MM.1S (cell line): ENCODE data around the gene RCE1.

Experiments used
- DNase-seq: peaks from one replicate; pipeline ENCODE4 v3.0.0-alpha.2; 2015
- H2AFZ ChIP-seq: fragments of 300-600 bp; sonication (generic); 2 replicates; pipeline ENCODE4 v1.6.0; 2016; ENCODE audit warnings: antibody characterized with exemption, low read length
- H3F3A ChIP-seq: fragments of 300-600 bp; sonication (generic); 2 replicates; pipeline ENCODE4 v1.6.1; 2016; ENCODE audit warnings: mild to moderate bottlenecking, antibody characterized with exemption, low read length, moderate library complexity, mixed read lengths; ENCODE audit not compliant: insufficient read depth
- H3K27ac ChIP-seq: fragments of 300-600 bp; sonication (generic); 2 replicates; pipeline ENCODE4 v1.5.1; 2016; ENCODE audit warnings: mild to moderate bottlenecking, low read length
- H3K27me3 ChIP-seq: fragments of 300-600 bp; sonication (generic); replicated peaks from 2 replicates; pipeline ENCODE4 v1.6.0; 2016; ENCODE audit warnings: low read length; ENCODE audit not compliant: insufficient read depth
- H3K36me3 ChIP-seq: fragments of 300-600 bp; sonication (generic); replicated peaks from 2 replicates; pipeline ENCODE4 v1.6.1; 2016; ENCODE audit warnings: mild to moderate bottlenecking, low read length, mixed read lengths; ENCODE audit not compliant: insufficient read depth
- H3K4me1 ChIP-seq: fragments of 300-600 bp; sonication (generic); 2 replicates; pipeline ENCODE4 v1.6.1; 2016; ENCODE audit warnings: low read length, mixed read lengths
- H3K4me2 ChIP-seq: fragments of 300-600 bp; sonication (generic); 2 replicates; pipeline ENCODE4 v1.6.0; 2016; ENCODE audit warnings: low read depth, low read length
- H3K4me3 ChIP-seq: fragments of 300-600 bp; sonication (generic); 2 replicates; pipeline ENCODE4 v1.5.1; 2016; ENCODE audit warnings: low read length, mixed read lengths
- H3K79me2 ChIP-seq: fragments of 300-600 bp; sonication (generic); 2 replicates; pipeline ENCODE4 v1.6.1; 2016; ENCODE audit warnings: mixed run types, low read length, mixed read lengths
- H3K9ac ChIP-seq: fragments of 300-600 bp; sonication (generic); 2 replicates; pipeline ENCODE4 v1.6.1; 2016; ENCODE audit warnings: low read length, mixed read lengths
- H3K9me2 ChIP-seq: fragments of 300-600 bp; sonication (generic); replicated peaks from 2 replicates; pipeline ENCODE4 v1.6.1; 2016; ENCODE audit warnings: mild to moderate bottlenecking, low read length, mixed read lengths; ENCODE audit not compliant: insufficient read depth
- H3K9me3 ChIP-seq: fragments of 300-600 bp; sonication (generic); replicated peaks from 2 replicates; pipeline ENCODE4 v1.6.1; 2016; ENCODE audit warnings: mild to moderate bottlenecking, low read length, mixed read lengths; ENCODE audit not compliant: insufficient read depth
- H4K20me1 ChIP-seq: fragments of 300-600 bp; sonication (generic); 2 replicates; pipeline ENCODE4 v1.6.1; 2016; ENCODE audit warnings: mild to moderate bottlenecking, low read length, moderate library complexity, mixed read lengths; ENCODE audit not compliant: insufficient read depth
- EZH2 ChIP-seq: fragments of 300-600 bp; sonication (generic); optimal IDR thresholded peaks from 2 replicates; pipeline ENCODE3; 2017; ENCODE audit warnings: low read depth, mild to moderate bottlenecking, antibody characterized with exemption, low read length, mixed read lengths
- EZH2phosphoT487 ChIP-seq: fragments of 300-600 bp; sonication (generic); IDR thresholded peaks from 2 replicates; pipeline ENCODE4 v1.6.1; 2018; ENCODE audit warnings: antibody characterized with exemption, low read length
- TF ChIP-seq, protein P1 (sequence below): fragments of 300-600 bp; sonication (generic); IDR thresholded peaks from 2 replicates; pipeline ENCODE4 v1.5.1; 2016; ENCODE audit warnings: antibody characterized with exemption, low read length, mixed read lengths

RCE1 gene

DNA sequence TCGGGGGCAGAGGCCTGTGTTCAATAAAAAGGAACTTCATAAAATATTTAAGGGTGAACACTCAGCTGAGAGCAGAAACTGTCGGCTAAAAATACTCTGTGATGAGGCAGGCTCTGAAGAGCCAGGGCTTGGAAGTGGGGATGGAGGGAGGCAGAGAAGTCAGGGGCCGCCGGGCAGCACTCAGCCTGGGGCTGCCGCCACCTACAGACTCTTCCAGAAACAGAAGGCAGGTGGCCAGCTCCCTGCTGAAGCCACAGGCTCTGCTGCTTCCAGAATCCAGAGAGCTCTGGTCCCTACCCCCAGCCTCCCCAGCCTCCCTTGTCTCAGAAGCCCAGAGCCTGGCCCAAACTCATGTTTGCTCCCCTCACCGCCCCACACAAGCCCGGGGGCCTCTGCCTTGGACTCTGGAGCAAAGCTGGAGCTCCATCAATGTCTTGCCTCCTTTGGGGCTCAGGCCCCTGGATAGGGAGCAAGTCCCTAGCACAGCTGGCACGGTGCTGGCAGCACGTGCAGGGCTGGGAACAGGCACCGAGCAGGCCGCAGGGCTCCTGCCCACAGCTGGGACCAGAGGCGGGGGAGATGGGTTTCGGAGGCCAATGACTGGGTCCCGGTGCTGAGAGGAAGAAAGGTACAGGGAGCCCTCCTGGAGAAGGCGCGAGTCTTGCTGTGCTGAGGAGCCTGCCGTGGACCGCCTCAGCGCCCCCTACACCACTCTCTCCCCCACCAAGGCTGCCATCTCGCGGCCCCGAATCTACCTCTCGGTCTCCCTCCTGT, 21.9 kb downstream of the RCE1 start:
- no peak for DNase-seq
- Histone ChIP-seq H3K36me3 (no peaks in the 10 kb centered on the region), H3K4me3 (peak overlapping the region; percentile 39), H2AFZ (peak overlapping the region; percentile 60), H3F3A (peaks cover 15% of the 10 kb centered on the region), H3K79me2 (no peaks in the 10 kb centered on the region), H3K9me3 (no peaks in the 10 kb centered on the region), H3K9ac (peak overlapping the region; percentile 20; the same call in 1 of the 2 replicates), H3K27me3 (peaks cover 7% of the 10 kb centered on the region; the same call in 1 of the 2 replicates), H3K27ac (peak overlapping the region; percentile 35; the same call in 1 of the 2 replicates), H3K4me2 (peak overlapping the region; percentile 92), H3K9me2 (no peaks in the 10 kb centered on the region), H3K4me1 (peaks cover 33% of the 10 kb centered on the region), H4K20me1 (no peaks in the 10 kb centered on the region)
- no peak for TF ChIP-seq EZH2phosphoT487
- TF ChIP-seq, protein P1, sequence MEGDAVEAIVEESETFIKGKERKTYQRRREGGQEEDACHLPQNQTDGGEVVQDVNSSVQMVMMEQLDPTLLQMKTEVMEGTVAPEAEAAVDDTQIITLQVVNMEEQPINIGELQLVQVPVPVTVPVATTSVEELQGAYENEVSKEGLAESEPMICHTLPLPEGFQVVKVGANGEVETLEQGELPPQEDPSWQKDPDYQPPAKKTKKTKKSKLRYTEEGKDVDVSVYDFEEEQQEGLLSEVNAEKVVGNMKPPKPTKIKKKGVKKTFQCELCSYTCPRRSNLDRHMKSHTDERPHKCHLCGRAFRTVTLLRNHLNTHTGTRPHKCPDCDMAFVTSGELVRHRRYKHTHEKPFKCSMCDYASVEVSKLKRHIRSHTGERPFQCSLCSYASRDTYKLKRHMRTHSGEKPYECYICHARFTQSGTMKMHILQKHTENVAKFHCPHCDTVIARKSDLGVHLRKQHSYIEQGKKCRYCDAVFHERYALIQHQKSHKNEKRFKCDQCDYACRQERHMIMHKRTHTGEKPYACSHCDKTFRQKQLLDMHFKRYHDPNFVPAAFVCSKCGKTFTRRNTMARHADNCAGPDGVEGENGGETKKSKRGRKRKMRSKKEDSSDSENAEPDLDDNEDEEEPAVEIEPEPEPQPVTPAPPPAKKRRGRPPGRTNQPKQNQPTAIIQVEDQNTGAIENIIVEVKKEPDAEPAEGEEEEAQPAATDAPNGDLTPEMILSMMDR, result peak; percentile 30

DNA sequence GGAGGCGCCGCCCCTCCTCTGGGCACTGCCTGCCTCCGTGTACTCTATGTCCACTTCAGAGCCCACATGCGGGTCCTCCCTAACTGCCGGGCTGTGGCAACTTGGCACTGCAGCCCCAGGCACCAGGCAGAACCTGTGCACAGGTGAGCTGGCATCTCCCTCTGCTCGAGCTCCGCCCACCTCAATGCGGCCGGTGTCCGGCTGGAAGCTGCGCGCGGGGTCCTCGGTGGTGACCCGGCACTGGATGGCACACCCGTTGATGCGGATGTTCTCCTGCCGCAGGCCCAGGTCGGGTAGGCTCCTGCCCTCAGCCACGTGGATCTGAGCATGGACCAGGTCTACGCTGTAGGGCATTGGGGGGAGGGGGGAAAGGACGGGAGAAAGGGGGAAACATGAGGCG, 22.8 kb downstream of the RCE1 start:
- Histone ChIP-seq H3K27ac (no peak overlapping the region), H3K9me3 (no peaks in the 10 kb centered on the region), H2AFZ (no peak overlapping the region), H3K9ac (no peak overlapping the region), H3K4me2 (no peak overlapping the region), H3K4me3 (no peak overlapping the region), H4K20me1 (no peaks in the 10 kb centered on the region), H3K4me1 (peaks cover 33% of the 10 kb centered on the region), H3K27me3 (peaks cover 7% of the 10 kb centered on the region; the same call in 1 of the 2 replicates), H3F3A (peaks cover 15% of the 10 kb centered on the region), H3K79me2 (no peaks in the 10 kb centered on the region), H3K36me3 (no peaks in the 10 kb centered on the region), H3K9me2 (no peaks in the 10 kb centered on the region)
- DNase-seq, result no peak
- TF ChIP-seq, protein P1, result no peak
- TF ChIP-seq EZH2 (no peak), EZH2phosphoT487 (no peak)

DNA sequence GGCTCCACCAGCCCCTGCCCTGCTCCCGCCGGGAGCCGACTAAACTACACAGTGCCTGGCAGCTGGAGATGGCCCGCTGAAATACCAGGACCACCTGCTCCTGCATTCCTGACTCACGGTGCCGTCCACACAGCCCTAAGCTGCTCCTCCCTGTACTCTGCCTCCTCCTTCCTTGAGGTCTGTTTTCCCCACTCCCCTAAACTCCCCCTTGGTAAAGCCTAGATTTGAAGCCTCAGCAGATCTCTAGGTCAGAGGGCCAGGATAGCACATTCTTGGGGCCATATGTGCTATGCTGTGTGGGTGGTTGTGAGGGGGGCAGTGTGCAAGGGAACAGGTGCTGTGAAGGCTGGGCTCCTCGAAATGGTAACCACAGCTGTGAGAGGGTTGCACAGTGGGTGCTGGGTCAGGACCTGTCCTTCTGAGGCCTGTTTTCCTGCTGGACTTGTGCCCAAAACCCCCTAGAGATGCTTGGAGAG, 23.3 kb downstream of the RCE1 start:
- Histone ChIP-seq H3K27ac (no peak overlapping the region), H3K27me3 (peaks cover 7% of the 10 kb centered on the region; the same call in 1 of the 2 replicates), H3K4me1 (peaks cover 33% of the 10 kb centered on the region), H3K9me3 (no peaks in the 10 kb centered on the region), H3K4me2 (no peak overlapping the region), H3K79me2 (no peaks in the 10 kb centered on the region), H3K36me3 (no peaks in the 10 kb centered on the region), H3K9me2 (no peaks in the 10 kb centered on the region), H4K20me1 (no peaks in the 10 kb centered on the region), H3K9ac (no peak overlapping the region), H3K4me3 (no peak overlapping the region), H3F3A (peaks cover 15% of the 10 kb centered on the region), H2AFZ (no peak overlapping the region)
- TF ChIP-seq, protein P1, result no peak
- TF ChIP-seq EZH2 (no peak), EZH2phosphoT487 (no peak)
- no peak for DNase-seq
